Heart left ventricle (tissue), 13 donors: ENCODE data around the gene STPG2.

Experiments
- POLR2A ChIP-seq, 2 donors: fragments of 450-650 bp; IDR thresholded peaks; one replicate each; pipeline ENCODE4 v1.6.1; 2017; ENCODE audit warnings: antibody characterized with exemption in 2 of 2, mild to moderate bottlenecking in 2 of 2, moderate library complexity in 2 of 2
- TF ChIP-seq, protein P1 (sequence below), 12 donors: fragments of 200-600 bp; sonication (generic) in 4 of 12; IDR thresholded peaks; one replicate each; pipeline versions ENCODE4 v1.5.0 to v1.8.0; 2018 to 2022; ENCODE audit warnings: antibody characterized with exemption in 12 of 12, mild to moderate bottlenecking in 5 of 12
- donor health status: ischemic (EF 13 %, LVEDD 7.1; RV severe dilation, severe dysfunction).
- donor health status: DM: no; HTN: yes; CAD: no.
- donor health status: DM: no; HTN: no; CAD: no.
- donor health status: ischemic (EF 25% LVEDD 6.9; RV normal size, moderate dysfunction).
- donor health status: ischemic (EF 25% LVEDD 5.7; RV mildly dilated, moderate dysfunction).
- donor health status: ischemic (EF 35%, LVEDD 5.7; RV mildly dilated, moderate dysfunction).
- donor health status: nonischemic (EF 11% LVEDD 7.7; RV severe dilation, severe dysfunction).
- donor health status: DM: yes; HTN: yes; CAD: no.
- donor health status: PGD.
- donor health status: ischemic (EF 29% LVEDD 5.4; RV normal size, mild dysfunction).
- donor health status: nonischemic (EF 23%, LVEDD 6.1; RV moderate dilation, normal function).

DNA sequence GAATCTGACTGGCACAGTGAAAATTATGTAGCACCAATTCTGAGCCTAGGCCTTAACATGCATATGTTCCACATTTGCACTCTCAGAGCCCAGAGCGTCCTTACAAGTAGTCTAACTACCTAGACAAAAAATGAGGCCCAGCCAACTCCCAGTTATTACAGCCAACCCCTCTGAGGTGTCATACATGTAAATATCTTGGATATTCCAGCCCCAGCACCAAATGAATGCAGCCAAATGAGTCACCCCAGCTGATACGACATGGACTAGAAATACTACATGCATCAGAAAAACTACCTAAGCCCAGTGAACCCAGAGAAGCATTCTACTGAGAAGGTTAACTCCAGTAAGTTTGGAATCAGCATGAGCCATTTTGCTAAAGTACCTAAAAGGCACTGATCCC lies 145.1 kb downstream of the STPG2 start:
- TF ChIP-seq, protein P1, sequence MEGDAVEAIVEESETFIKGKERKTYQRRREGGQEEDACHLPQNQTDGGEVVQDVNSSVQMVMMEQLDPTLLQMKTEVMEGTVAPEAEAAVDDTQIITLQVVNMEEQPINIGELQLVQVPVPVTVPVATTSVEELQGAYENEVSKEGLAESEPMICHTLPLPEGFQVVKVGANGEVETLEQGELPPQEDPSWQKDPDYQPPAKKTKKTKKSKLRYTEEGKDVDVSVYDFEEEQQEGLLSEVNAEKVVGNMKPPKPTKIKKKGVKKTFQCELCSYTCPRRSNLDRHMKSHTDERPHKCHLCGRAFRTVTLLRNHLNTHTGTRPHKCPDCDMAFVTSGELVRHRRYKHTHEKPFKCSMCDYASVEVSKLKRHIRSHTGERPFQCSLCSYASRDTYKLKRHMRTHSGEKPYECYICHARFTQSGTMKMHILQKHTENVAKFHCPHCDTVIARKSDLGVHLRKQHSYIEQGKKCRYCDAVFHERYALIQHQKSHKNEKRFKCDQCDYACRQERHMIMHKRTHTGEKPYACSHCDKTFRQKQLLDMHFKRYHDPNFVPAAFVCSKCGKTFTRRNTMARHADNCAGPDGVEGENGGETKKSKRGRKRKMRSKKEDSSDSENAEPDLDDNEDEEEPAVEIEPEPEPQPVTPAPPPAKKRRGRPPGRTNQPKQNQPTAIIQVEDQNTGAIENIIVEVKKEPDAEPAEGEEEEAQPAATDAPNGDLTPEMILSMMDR (IDR thresholded peaks at IDR 0.05): no peak
- no peak for TF ChIP-seq POLR2A (IDR thresholded peaks at IDR 0.05)
